Adrenal gland (tissue), 12 donors: ENCODE results near the gene KAZN. TPM values are rescaled to one million over a fixed set of nuclear protein-coding genes. Genes with fewer than 3 reads are reported as not detected.

Experiments
- DNase-seq, 7 donors: peaks; one replicate each; pipeline ENCODE4 v3.0.0-alpha.2; 2019 to 2020
- H3K27ac ChIP-seq, 5 donors: fragments of 200-600 bp; sonication (generic) in 4 of 5; 1 replicate in 3 of 5; 2 replicates in 2 of 5; pipeline versions ENCODE4 v1.5.1 to v1.8.0; 2016 to 2020; ENCODE audit warnings: mild to moderate bottlenecking in 1 of 5
- H3K27me3 ChIP-seq: fragments of 200-600 bp; 2 replicates; pipeline ENCODE4 v1.8.0; 2021
- H3K36me3 ChIP-seq, 2 donors: fragments of 200-600 bp; replicated peaks in 1 of 2; 1 replicate in 1 of 2; 2 replicates in 1 of 2; pipeline versions ENCODE4 v1.5.1 to v1.8.0; 2018 to 2022
- H3K4me1 ChIP-seq, 2 donors: fragments of 200-600 bp; replicated peaks in 1 of 2; 1 replicate in 1 of 2; 2 replicates in 1 of 2; pipeline versions ENCODE4 v1.5.1 to v1.8.0; 2018 to 2021
- H3K4me3 ChIP-seq, 4 donors: fragments of 200-600 bp; sonication (generic) in 3 of 4; one replicate each; pipeline ENCODE4 v1.5.1; 2016 to 2018
- H3K9me3 ChIP-seq, 3 donors: fragments of 200-600 bp; sonication (generic) in 1 of 3; replicated peaks in 1 of 3; 1 replicate in 2 of 3; 2 replicates in 1 of 3; pipeline versions ENCODE4 v1.5.1 to v1.8.0; 2016 to 2021
- POLR2A ChIP-seq, 2 donors: fragments of 450-650 bp; IDR thresholded peaks; one replicate each; pipeline ENCODE4 v1.6.1; 2017; ENCODE audit warnings: antibody characterized with exemption in 2 of 2, mild to moderate bottlenecking in 2 of 2, moderate library complexity in 1 of 2
- WGBS, 4 donors: extraction: QIAGEN DNeasy Blood & Tissue Kit in 2 of 4; methylation state at CpG; one replicate each; pipeline versions ENCODE4 v1.1.5 to v1.1.7; 2013 to 2017; 5-methylcytosine and 5-hydroxymethylcytosine counted together
- intact Hi-C, 2 donors: fragments of 100-400 bp; cut with DNase I; formaldehyde crosslinking; loops; one replicate each; pipeline versions ENCODE4 v1.14.1 to v1.15.0; 2022 to 2023
- polyA plus RNA-seq, 3 donors: library from polyadenylated mRNA; stranded (reverse); fragments of 200-250 nt in 2 of 3; fragments of 350-450 nt in 1 of 3; fragmentation: Illumina TruSeq in 1 of 3; extraction: RNeasy Lipid Tissue Mini Kit (QIAGEN cat#74804) in 1 of 3; gene quantifications; one replicate each; pipeline ENCODE4 v1.2.3, GENCODE V29; 2013 to 2014
- total RNA-seq, 9 donors: library from RNA; depleted of rRNA in 4 of 9; stranded (reverse); fragments of >200 nt in 4 of 9; fragments of 120-200 nt in 1 of 9; fragmentation: NEBNext Ultra II Directional in 1 of 9; extraction: Animal tissue kit (Norgen Biotek cat#: 25700) in 1 of 9; gene quantifications; one replicate each; pipeline versions ENCODE4 v1.1.0 to v1.2.4, GENCODE V29; 2013 to 2023
- TF ChIP-seq, protein P1 (sequence below), 6 experiments: fragments of 450-650 bp in 4 of 6; fragments of 200-600 bp in 2 of 6; sonication (generic) in 1 of 6; IDR thresholded peaks; 1 replicate in 5 of 6; 2 replicates in 1 of 6; pipeline versions ENCODE4 v1.5.1 to v1.8.0; 2016 to 2021; ENCODE audit warnings: antibody characterized with exemption in 6 of 6, mild to moderate bottlenecking in 2 of 6, moderate library complexity in 1 of 6
- donor health status: healthy with polysubstance abuse.
- donor health status: Bipolar disorder and iron deficiency.
- donor health status: DM: yes; HTN: yes; CAD: no.
- donor health status: DM: no; HTN: no; CAD: no.
- donor health status: DM: no; HTN: no; CAD: no.
- donor health status: DM: yes; HTN: yes; CAD: no.

The KAZN gene
- total and polyA plus RNA-seq, 12 donors, result 5.9 to 63.4 (median 29.5) TPM

DNA sequence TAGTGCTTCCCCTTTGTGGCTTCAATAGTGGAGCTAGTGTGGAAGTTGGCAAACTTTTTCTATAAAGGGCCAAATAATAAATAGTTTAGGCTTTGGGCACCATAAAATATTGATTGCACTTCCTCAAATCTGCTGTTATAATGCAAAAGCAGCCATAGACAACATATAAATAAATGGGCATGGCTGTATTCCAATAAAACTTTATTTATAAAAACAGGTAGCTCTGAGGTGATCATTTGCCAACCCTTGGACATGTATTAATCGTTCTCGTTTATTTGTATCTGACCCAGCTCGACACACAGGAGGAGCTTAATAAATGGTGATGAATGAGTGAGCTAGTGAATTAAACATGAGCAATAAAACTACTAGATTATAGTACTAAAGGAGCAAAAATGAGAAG lies 13.3 kb downstream of the KAZN start:
- TF ChIP-seq POLR2A (IDR thresholded peaks at IDR 0.05), result no peak
- TF ChIP-seq, protein P1, sequence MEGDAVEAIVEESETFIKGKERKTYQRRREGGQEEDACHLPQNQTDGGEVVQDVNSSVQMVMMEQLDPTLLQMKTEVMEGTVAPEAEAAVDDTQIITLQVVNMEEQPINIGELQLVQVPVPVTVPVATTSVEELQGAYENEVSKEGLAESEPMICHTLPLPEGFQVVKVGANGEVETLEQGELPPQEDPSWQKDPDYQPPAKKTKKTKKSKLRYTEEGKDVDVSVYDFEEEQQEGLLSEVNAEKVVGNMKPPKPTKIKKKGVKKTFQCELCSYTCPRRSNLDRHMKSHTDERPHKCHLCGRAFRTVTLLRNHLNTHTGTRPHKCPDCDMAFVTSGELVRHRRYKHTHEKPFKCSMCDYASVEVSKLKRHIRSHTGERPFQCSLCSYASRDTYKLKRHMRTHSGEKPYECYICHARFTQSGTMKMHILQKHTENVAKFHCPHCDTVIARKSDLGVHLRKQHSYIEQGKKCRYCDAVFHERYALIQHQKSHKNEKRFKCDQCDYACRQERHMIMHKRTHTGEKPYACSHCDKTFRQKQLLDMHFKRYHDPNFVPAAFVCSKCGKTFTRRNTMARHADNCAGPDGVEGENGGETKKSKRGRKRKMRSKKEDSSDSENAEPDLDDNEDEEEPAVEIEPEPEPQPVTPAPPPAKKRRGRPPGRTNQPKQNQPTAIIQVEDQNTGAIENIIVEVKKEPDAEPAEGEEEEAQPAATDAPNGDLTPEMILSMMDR (IDR thresholded peaks at IDR 0.05), result no peak
- intact Hi-C loops, result no loop called here
- DNase-seq, result no peak
- Histone ChIP-seq H3K36me3 (no peaks in the 10 kb centered on the region), H3K9me3 (no peaks in the 10 kb centered on the region), H3K4me1 (no peaks in the 10 kb centered on the region), H3K4me3 (no peak overlapping the region), H3K27me3 (no peaks in the 10 kb centered on the region), H3K27ac (no peak overlapping the region)
- WGBS, 4 donors, result 87 to 94% (median 90%) methylated on average over 3 of the region's 3 CpGs

DNA sequence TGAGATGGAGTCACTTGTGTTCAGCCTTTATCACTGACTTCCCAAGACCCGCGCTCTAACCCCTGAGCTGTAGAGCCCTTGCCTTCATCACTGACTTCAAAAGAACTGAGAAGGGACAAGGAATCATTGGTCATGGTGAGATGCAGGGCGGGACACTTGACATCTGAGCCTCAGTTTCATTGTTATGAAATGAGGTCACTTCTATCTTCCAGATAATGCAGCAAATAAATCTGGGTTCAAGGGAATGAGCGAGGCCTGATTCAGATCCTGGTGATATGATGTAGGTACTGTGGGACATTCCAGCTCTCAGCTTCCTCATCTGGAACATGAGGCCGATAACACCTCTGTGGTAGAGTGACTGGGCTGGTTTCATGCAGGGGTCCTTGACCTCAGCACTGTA lies 13.8 kb downstream of the KAZN start:
- TF ChIP-seq, protein P1 (IDR thresholded peaks at IDR 0.05), result no peak
- TF ChIP-seq POLR2A (IDR thresholded peaks at IDR 0.05), result no peak
- H3K9me3 ChIP-seq, result no peaks in the 10 kb centered on the region
- no peaks in the 10 kb centered on the region for H3K4me1 ChIP-seq
- H3K4me3 ChIP-seq, result no peak overlapping the region
- no peak overlapping the region for H3K27ac ChIP-seq
- no peaks in the 10 kb centered on the region for H3K27me3 ChIP-seq
- H3K36me3 ChIP-seq, result no peaks in the 10 kb centered on the region
- DNase-seq, result no peak
- WGBS, 4 donors, result 92 to 97% (median 95%) methylated on average over 4 to 5 of the region's 5 CpGs
- intact Hi-C loops, result no loop called here

DNA sequence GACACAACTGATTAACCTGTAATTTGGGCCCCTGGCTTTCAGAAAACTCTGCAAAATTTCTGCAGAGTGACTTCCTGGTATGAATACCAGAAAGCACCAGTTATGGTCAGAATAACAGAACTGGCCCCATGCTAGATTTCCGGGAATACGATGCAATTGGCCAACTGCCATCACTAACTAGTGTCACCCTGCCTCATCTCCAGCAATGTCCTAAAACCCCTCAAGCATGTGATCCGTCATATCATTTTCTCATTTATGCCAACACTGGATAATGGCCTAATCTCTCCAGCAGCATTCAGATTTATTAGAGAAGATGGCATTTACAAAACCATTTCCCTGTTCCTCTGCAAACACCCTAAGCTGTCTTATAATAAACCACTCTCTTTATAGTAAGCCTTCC lies 15.4 kb downstream of the KAZN start:
- Histone ChIP-seq H3K9me3 (no peaks in the 10 kb centered on the region), H3K27ac (no peak overlapping the region), H3K4me1 (no peaks in the 10 kb centered on the region), H3K36me3 (no peaks in the 10 kb centered on the region), H3K4me3 (no peak overlapping the region), H3K27me3 (no peaks in the 10 kb centered on the region)
- intact Hi-C loops, result no loop called here
- 45 to 67% (median 59%) methylated on average over 3 of the region's 3 CpGs for WGBS, 4 donors
- no peak for TF ChIP-seq POLR2A (IDR thresholded peaks at IDR 0.05)
- TF ChIP-seq, protein P1 (IDR thresholded peaks at IDR 0.05), result no peak
- no peak for DNase-seq

DNA sequence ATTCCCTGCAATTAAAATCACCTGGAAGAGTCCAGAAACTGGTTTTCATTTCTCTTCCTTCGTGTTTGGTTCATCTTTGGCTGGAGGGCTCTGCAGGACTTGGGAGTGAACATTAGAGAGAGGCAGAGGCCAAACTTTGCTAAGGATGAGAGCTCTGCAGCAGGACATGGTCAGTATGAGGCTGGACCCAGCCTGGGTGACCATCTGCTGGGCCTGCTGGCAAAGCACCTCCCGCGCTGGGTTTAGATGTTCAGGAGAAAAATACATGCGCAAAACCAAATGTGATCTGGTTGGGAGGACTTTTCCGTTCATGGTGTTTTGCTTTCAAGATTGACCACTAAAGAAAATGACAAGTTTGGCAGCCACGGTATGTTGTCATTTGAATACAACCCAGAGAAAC lies 15.9 kb downstream of the KAZN start:
- no peak overlapping the region for H3K27ac ChIP-seq
- H3K4me3 ChIP-seq, result no peak overlapping the region
- WGBS, 4 donors, result 83 to 93% (median 88%) methylated on average over 6 of the region's 6 CpGs
- no peaks in the 10 kb centered on the region for H3K4me1 ChIP-seq
- TF ChIP-seq, protein P1 (IDR thresholded peaks at IDR 0.05), result no peak
- no peak for TF ChIP-seq POLR2A (IDR thresholded peaks at IDR 0.05)
- no peaks in the 10 kb centered on the region for H3K9me3 ChIP-seq
- no peak for DNase-seq
- no peaks in the 10 kb centered on the region for H3K36me3 ChIP-seq
- intact Hi-C loops, result no loop called here
- H3K27me3 ChIP-seq, result no peaks in the 10 kb centered on the region
